ENCODE results near the gene BSND. TPM values are rescaled to one million over a fixed set of nuclear protein-coding genes. Genes with fewer than 3 reads are reported as not detected.

BSND gene
- total RNA-seq, 8 experiments from 2014 or later: 0.13 to 0.95 (median 0.29) TPM; not detected in 2

DNA sequence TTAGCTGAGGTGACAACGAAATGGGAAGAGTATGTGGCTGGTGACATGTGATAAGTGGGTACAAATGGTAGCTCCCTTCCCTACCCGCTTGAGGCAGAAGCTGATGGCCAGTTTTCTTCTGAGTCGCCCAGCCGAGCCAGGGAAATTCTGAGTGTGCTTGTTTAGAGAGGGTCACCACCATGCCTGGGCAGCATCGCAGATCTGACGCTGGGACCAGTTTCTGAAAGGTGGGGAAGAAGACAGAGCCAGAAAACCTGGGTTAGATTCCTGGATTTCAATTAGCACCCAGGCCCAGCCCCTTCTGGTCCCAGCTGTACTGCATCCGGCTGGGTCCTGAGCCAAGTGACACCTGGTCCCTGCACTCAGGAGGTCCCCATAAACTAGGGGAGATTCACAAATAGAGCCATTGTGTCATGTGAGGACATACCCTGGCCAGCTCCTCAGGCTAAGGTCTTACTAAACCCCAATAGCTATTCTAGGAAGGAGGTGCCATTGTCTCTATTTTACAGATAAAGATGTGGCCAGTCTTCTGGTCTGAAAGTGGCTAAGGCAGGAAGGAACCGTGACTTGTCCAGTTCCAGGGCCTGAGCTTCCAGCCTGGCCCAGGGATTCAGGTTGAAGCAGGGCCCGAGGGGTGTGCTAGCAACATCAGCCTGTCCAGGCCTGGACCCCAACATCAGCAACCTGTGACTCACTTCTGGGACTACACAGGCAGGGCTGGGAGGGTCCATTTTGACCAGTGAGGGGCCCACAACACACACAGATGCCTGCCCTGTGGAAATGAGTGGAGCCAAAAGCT is 20.0 kb upstream of the BSND start:
- H3K27ac ChIP-seq: no peak overlapping the region
- no peak overlapping the region for H3K4me3 ChIP-seq
- 69 to 94% (median 80%) methylated on average over 1 to 7 of the region's 9 CpGs; no CpG with 5 or more reads in 2 of the 10 experiments for WGBS, 10 experiments
- ATAC-seq (replicated peaks in 6 of 8): no peak
- H3K4me1 ChIP-seq (replicated peaks in 1 of 2): peaks cover 0 to 5% of the 10 kb centered on the region in 2 donors
- in situ Hi-C loops (cut with MboI; ENCODE audit: low pct_unique_long_range_greater_than_20kb in 2 of 9, low sequenced_read_pairs in 9 of 9, unreplicated experiment in 9 of 9): no loop called here

DNA sequence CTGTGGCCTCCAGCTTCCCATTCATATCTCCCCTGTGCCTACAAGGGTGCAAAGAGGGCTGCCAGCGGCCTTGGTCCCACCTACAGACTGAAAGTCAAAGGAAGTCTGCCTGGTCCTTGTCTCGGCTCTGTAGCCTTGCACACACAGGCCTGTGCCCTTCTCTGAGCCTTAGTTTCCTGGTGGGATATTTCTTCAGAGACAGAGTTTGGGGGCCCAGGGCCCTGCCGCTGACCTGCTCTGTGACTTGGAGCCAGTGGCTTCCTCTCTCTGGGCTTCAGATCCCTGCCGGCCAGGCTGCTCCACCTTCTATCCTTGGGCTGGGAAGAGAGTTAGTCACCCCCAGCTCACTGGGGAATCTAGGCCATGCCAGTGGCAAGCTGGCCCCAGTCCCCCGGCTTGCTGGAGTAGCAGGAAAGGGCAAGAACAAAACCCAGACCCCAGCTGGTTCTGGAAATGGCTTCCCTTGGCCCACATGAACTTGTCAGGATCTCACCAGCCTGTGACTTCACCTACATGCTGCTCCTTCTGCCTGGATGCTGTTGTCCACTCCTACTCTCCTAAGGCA is 19.3 kb upstream of the BSND start:
- no peak overlapping the region for H3K27ac ChIP-seq
- no peak overlapping the region for H3K4me3 ChIP-seq
- 17 to 92% (median 75%) methylated on average over 1 to 3 of the region's 5 CpGs; no CpG with 5 or more reads in 6 of the 10 experiments for WGBS, 10 experiments
- peaks cover 0 to 5% of the 10 kb centered on the region in 2 donors for H3K4me1 ChIP-seq (replicated peaks in 1 of 2)
- ATAC-seq (replicated peaks in 6 of 8): no peak
- in situ Hi-C loops (cut with MboI; ENCODE audit: low pct_unique_long_range_greater_than_20kb in 2 of 9, low sequenced_read_pairs in 9 of 9, unreplicated experiment in 9 of 9): no loop called here

DNA sequence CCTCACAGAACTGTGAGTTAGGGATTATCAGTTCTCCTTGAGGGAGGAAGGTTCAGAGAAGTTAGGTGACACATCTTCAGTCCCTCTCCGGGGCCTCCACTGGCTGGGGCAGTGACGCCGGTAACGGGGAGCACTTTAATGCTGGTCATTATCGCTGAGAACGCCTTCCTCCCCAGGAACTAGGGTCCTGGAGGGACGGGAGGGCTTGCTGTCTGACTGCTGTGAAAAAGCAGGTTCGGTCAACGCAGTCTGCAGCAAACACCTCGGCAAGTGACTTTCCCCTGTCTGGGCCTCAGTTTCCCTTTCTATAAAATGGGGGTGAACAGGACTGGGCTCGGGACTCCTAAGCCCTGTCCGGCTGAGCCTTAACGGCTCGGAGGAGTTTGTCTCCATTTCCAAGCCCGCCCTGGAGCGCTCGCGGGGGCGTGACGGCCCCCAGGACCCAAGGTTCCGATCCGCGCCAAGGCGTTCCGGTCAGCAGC is 18.6 kb upstream of the BSND start:
- ATAC-seq (replicated peaks in 6 of 8): peak in 1 of 8 experiments; percentile 3
- no peak overlapping the region for H3K27ac ChIP-seq
- H3K4me3 ChIP-seq: peak overlapping the region; percentile 15 to 29 (median 25)
- in situ Hi-C loops (cut with MboI; ENCODE audit: low pct_unique_long_range_greater_than_20kb in 2 of 9, low sequenced_read_pairs in 9 of 9, unreplicated experiment in 9 of 9): no loop called here
- peaks cover 0 to 5% of the 10 kb centered on the region in 2 donors for H3K4me1 ChIP-seq (replicated peaks in 1 of 2)
- WGBS, 10 experiments: 17 to 80% (median 48%) methylated on average over 1 to 23 of the region's 25 CpGs; no CpG with 5 or more reads in 4 of the 10 experiments

DNA sequence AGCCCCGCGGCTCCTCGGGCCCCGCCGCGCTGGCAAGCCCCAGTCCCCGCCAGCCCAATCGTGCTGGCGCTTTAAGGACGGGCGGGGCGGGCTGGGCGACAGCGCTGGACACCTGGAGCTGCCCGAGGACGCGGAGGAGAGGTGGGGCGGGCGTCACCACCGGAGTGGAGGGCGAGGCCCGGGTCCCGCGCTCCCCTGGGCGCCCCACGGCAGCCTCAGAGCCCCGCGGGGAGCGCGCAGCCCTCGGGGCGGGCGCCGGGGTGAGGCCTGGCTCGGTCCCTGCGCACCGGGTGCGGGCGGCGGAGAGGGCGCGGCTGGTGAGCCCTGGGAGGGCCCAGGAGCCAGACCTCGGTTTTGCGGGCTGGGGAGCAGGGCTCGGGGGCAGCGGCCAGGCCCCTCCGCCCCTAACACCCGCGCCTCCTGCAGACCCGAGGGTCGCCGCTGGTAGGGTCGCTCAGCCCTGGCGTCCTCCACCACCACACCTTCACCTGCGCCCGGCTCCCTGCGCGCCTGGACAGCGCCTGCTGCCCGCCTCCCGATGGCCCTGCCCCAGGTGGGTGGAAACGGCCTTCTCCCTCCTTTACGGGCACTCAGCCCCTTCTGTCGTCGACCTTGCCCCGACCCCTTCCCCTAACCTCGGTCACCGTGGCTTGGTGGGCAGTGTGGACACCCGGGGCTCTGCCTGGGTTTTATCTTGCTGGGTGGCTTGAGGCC is 18.0 kb upstream of the BSND start, which contains the start of gene TMEM61:
TMEM61 (plus strand) TSS at position 101 of the 714 bp plus-strand sequence; CDS start at position 539, 438 bp downstream.
- peak; percentile 61 to 89 (median 88) for ATAC-seq (replicated peaks in 6 of 8)
- H3K27ac ChIP-seq: no peak within 1 kb of the TSS
- peak within 1 kb of the TSS; percentile 15 to 29 (median 25) for H3K4me3 ChIP-seq
- H3K4me1 ChIP-seq (replicated peaks in 1 of 2): peaks cover 0 to 5% of the 10 kb centered on the region in 2 donors
- in situ Hi-C loops (cut with MboI; ENCODE audit: low pct_unique_long_range_greater_than_20kb in 2 of 9, low sequenced_read_pairs in 9 of 9, unreplicated experiment in 9 of 9): no loop called here
- WGBS, 10 experiments: 28 to 78% (median 57%) methylated on average over 3 to 14 of the region's 69 CpGs; no CpG with 5 or more reads in 7 of the 10 experiments

DNA sequence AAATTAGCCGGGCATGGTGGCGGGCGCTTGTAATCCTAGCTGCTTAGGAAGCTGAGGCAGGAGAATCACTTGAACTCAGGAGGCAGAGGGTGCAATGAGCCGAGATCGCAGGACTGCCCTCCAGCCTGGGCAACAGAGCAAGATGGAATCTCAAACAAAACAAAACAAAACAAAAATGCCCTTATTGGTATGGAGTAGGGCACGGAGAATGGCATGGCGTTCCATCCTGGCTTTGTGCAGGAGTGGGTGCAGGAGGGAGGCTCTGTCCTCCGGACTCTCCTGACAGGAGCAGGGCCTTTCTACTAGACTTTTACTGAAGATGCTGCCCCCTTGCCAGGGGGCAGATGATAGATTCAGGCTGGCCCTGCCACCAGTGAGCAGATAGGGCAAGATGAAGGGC is 17.3 kb upstream of the BSND start:
- peaks cover 0 to 5% of the 10 kb centered on the region in 2 donors for H3K4me1 ChIP-seq (replicated peaks in 1 of 2)
- in situ Hi-C loops (cut with MboI; ENCODE audit: low pct_unique_long_range_greater_than_20kb in 2 of 9, low sequenced_read_pairs in 9 of 9, unreplicated experiment in 9 of 9): no loop called here
- ATAC-seq (replicated peaks in 6 of 8): no peak
- no peak overlapping the region for H3K4me3 ChIP-seq
- 79 to 100% (median 93%) methylated on average over 4 to 8 of the region's 8 CpGs; no CpG with 5 or more reads in 3 of the 10 experiments for WGBS, 10 experiments
- H3K27ac ChIP-seq: no peak overlapping the region

DNA sequence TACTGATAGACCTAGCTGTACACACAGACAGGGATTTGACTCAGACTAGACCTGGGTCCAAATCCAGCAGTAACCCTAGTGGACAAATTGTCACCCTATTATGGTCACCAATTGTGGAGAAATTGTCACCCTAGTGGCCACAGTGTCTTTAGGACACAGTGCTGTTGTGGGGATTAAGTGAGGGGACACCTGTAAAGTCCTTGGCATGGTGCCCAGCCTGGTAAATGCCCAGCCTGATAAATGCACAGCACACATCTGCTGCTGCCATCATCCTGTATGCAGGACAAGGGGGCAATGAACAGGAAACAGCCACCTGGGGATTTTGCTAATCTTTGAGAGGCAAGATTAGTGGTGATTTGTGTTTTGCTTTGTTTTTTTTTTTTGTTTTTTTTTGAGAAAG is 16.0 kb upstream of the BSND start:
- in situ Hi-C loops (cut with MboI; ENCODE audit: low pct_unique_long_range_greater_than_20kb in 2 of 9, low sequenced_read_pairs in 9 of 9, unreplicated experiment in 9 of 9): no loop called here
- Histone ChIP-seq H3K4me3 (no peak overlapping the region), H3K27ac (no peak overlapping the region), H3K4me1 (replicated peaks in 1 of 2) (peaks cover 0 to 5% of the 10 kb centered on the region in 2 donors)
- no peak for ATAC-seq (replicated peaks in 6 of 8)

DNA sequence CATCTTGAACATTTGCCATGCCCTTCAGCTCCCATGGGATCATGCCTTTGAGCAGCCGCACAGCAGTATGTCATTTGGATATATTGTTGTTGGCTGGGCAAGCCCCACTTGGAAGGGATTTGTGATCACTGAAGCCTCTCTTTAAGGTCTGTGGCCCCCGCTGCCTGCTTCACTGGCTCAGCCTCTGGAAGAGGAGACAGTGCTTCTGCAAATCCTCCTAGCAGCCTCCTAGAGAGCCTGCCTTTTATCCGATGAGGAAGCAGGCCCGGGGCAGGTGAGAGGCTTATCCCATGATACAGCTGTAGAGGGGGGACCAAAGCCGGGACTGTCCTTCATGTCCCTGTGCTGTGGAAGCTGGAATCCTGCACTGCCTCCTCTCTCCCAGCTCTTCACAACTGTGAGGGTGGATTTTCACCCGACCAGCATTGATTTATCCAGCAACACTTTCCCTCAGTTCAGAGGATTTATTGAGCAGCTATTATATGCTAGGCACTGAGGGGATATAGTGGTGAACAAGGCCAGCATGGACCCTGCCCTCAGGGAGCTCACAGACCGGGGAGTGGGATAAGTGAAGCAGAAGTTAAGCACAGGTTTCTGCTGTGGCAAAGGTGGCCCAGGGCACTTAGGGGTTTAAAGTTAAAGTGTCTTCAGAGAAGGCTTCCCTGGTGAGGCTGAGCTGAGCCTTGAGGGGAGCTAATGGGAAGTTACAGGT is 14.4 kb upstream of the BSND start:
- H3K4me1 ChIP-seq (replicated peaks in 1 of 2): peaks cover 0 to 5% of the 10 kb centered on the region in 2 donors
- WGBS, 10 experiments: 0 to 86% (median 65%) methylated on average over 1 to 6 of the region's 7 CpGs; no CpG with 5 or more reads in 3 of the 10 experiments
- H3K27ac ChIP-seq: no peak overlapping the region
- in situ Hi-C loops (cut with MboI; ENCODE audit: low pct_unique_long_range_greater_than_20kb in 2 of 9, low sequenced_read_pairs in 9 of 9, unreplicated experiment in 9 of 9): no loop called here
- H3K4me3 ChIP-seq: no peak overlapping the region
- no peak for ATAC-seq (replicated peaks in 6 of 8)

DNA sequence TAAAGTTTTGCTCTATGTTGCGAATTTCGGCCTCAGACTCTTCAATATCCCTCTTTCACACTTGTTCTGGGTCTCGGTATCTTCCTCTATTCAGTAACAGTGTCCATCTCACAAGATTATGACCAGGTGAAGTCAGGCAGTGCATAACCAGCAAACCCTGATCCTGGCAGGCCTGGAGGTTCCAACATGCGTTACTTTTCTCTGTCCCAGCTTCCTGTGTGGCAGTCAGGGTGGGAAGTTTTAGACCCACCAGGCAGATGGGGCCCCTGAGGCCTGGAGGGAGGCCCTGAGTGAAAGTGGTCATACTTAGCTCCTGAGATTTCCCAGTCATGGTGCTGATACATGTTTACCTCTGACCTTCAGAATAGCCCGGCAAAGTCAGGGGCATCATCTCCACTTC is 13.2 kb upstream of the BSND start:
- no peak for ATAC-seq (replicated peaks in 6 of 8)
- Histone ChIP-seq H3K4me3 (no peak overlapping the region), H3K4me1 (replicated peaks in 1 of 2) (peaks cover 0 to under 1% of the 10 kb centered on the region in 2 donors), H3K27ac (no peak overlapping the region)
- WGBS, 10 experiments: 40 to 92% (median 83%) methylated on average over 1 to 5 of the region's 5 CpGs; no CpG with 5 or more reads in 5 of the 10 experiments
- in situ Hi-C loops (cut with MboI; ENCODE audit: low pct_unique_long_range_greater_than_20kb in 2 of 9, low sequenced_read_pairs in 9 of 9, unreplicated experiment in 9 of 9): no loop called here

DNA sequence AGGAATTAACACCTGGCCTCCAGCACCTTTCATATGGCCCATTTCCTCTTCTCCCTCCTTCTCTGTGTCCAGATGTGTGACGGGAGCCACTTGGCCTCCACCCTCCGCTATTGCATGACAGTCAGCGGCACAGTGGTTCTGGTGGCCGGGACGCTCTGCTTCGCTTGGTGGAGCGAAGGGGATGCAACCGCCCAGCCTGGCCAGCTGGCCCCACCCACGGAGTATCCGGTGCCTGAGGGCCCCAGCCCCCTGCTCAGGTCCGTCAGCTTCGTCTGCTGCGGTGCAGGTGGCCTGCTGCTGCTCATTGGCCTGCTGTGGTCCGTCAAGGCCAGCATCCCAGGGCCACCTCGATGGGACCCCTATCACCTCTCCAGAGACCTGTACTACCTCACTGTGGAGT is 12.7 kb upstream of the BSND start:
- Histone ChIP-seq H3K27ac (no peak overlapping the region), H3K4me1 (replicated peaks in 1 of 2) (no peaks in the 10 kb centered on the region), H3K4me3 (no peak overlapping the region)
- ATAC-seq (replicated peaks in 6 of 8): no peak
- 30 to 100% (median 84%) methylated on average over 1 to 12 of the region's 15 CpGs; no CpG with 5 or more reads in 4 of the 10 experiments for WGBS, 10 experiments
- in situ Hi-C loops (cut with MboI; ENCODE audit: low pct_unique_long_range_greater_than_20kb in 2 of 9, low sequenced_read_pairs in 9 of 9, unreplicated experiment in 9 of 9): no loop called here

DNA sequence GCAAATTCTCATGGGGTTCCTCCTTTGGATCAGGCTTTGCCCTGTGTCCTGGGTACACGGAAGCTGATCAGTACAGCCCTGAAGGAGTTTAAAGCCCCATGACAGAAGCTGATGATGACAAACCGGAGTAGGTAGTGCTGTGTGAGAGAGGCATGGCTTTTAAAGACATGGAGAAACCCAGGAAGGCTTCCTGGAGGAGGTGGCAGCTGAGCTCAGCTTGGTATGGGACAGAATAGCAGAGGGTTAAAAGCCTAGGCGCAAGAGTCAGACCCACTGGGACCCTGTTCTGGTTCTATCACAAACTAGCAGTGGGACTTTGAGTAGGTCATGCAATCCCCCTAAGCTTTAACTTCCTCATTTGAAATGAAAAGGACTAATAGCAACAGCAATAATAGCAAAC is 12.2 kb upstream of the BSND start:
- ATAC-seq (replicated peaks in 6 of 8): no peak
- in situ Hi-C loops (cut with MboI; ENCODE audit: low pct_unique_long_range_greater_than_20kb in 2 of 9, low sequenced_read_pairs in 9 of 9, unreplicated experiment in 9 of 9): no loop called here
- WGBS, 10 experiments: 67 to 100% (median 94%) methylated on average over 1 to 2 of the region's 3 CpGs; no CpG with 5 or more reads in 4 of the 10 experiments

DNA sequence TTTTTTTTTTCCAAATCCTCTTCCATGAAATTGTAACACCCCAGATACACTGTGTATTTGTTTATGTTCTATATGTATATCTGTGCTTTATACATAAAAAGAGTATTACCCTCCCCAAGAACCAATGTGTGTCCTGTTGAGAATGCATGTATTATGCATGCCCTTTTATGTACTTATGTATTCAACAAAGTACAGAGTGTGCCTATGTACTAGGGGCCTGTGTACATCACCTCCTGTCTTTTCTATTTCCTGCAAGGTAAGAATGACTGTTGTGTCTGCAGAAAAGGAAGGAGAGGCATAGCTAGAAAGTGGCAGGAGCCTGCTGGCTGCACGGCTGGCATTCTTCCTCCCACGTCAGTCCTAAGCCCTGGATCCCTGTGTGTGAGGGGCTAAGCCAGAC is 11.3 kb upstream of the BSND start:
- Histone ChIP-seq H3K27ac (no peak overlapping the region), H3K4me1 (replicated peaks in 1 of 2) (no peaks in the 10 kb centered on the region), H3K4me3 (no peak overlapping the region)
- WGBS, 10 experiments: 0 to 70% (median 40%) methylated on average over 1 to 2 of the region's 2 CpGs; no CpG with 5 or more reads in 3 of the 10 experiments
- peak in 5 of 8 experiments; percentile 6 to 86 (median 44) for ATAC-seq (replicated peaks in 6 of 8)
- in situ Hi-C loops (cut with MboI; ENCODE audit: low pct_unique_long_range_greater_than_20kb in 2 of 9, low sequenced_read_pairs in 9 of 9, unreplicated experiment in 9 of 9): no loop called here

More for the DNA sequence above, 12.2 kb upstream of the BSND start:
- Histone ChIP-seq H3K4me1 (replicated peaks in 1 of 2) (no peaks in the 10 kb centered on the region), H3K27ac (no peak overlapping the region), H3K4me3 (no peak overlapping the region)

DNA sequence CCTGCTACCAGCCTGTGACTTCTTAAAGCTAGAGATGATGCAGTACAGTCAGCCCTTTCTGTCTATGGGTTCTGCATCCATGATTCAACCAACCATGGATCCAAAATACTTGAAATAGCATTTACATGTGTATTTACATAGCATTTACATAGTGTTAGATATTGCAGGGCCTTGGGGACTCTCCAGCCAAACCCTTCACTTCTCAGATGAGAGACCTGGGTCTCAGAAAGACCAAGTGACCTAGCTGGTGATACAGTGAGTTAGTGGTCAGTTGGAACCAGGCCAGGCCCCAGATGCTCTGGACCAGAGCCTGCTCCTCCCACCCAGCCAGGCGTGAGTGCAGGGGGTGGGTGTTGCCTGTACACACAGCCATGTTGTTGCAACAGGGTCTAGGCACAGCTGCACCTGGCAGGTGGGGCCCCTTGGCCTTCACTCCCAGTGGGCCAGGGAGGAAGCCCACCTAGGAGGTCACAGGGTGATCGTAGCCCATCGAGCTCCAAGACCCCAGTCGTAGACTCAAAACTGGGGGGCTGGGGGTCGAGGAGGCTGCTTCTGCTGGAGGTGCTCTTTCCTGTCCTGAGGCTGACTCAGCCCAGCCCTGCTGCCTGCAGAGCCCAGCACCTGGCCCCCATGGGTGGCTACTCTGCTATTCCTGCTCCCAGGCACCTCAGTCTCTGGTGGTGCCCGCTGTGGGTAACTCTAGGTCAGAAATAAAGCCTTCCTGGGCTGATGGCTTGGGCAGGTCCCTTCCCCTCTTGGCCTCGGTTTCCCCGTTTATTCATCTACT is 10.6 kb upstream of the BSND start:
- in situ Hi-C loops (cut with MboI; ENCODE audit: low pct_unique_long_range_greater_than_20kb in 2 of 9, low sequenced_read_pairs in 9 of 9, unreplicated experiment in 9 of 9): no loop called here
- ATAC-seq (replicated peaks in 6 of 8): peak in 6 of 8 experiments; percentile 16 to 98 (median 76)
- WGBS, 10 experiments: 46 to 100% (median 74%) methylated on average over 2 to 6 of the region's 8 CpGs; no CpG with 5 or more reads in 3 of the 10 experiments
- no peak overlapping the region for H3K4me3 ChIP-seq
- H3K4me1 ChIP-seq (replicated peaks in 1 of 2): no peaks in the 10 kb centered on the region
- H3K27ac ChIP-seq: no peak overlapping the region
